ENCODE results near the gene TRIM71.
A peak's percentile ranks its signal among the peaks of the same experiment; 100 is the strongest.
"Not testable (repeated sequence)": the region's sequence is repeated elsewhere in the genome, so short reads cannot be mapped to it uniquely, and the experiment has no call there.

The TRIM71 gene

GRCh38 chr3:32919920-32920319 is 102.1 kb downstream of the TRIM71 start:
- TF ChIP-seq CTCF (IDR thresholded peaks at IDR 0.05; ENCODE audit: low read depth, low read length), result no peak
- H3K4me3 ChIP-seq (replicated peaks in 1 of 2; ENCODE audit: low read depth in 2 of 2, low read length in 2 of 2), result no peak overlapping the region
- no peak for DNase-seq (ENCODE audit: low read depth in 2 of 2)

DNA sequence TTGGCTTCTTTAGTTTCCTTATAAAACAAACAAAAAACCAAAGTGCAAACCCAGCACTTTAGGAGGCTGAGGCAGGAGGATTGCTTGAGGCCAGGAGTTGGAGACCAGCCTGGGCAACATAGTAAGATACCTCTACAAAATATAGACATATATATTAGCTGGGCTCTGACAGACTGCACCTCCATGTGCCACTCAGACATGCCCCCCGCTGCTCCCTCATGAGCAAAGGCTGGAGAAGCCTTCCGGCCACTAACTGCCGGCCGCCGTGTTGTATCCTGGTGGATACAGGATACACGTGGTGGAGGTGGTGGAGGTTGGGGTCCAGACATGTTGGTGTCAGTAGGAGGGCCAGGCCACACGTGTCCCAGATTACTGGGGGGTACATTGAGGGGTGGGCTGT is 104.3 kb downstream of the TRIM71 start:
- DNase-seq (ENCODE audit: low read depth in 2 of 2), result no peak
- no peak overlapping the region for H3K4me3 ChIP-seq (replicated peaks in 1 of 2; ENCODE audit: low read depth in 2 of 2, low read length in 2 of 2)
- TF ChIP-seq CTCF (IDR thresholded peaks at IDR 0.05; ENCODE audit: low read depth, low read length), result no peak

- no peak for TF ChIP-seq CTCF (IDR thresholded peaks at IDR 0.05; ENCODE audit: low read depth, low read length)
- no peak overlapping the region for H3K4me3 ChIP-seq (replicated peaks in 1 of 2; ENCODE audit: low read depth in 2 of 2, low read length in 2 of 2)
- DNase-seq (ENCODE audit: low read depth in 2 of 2), result no peak
Measured at GRCh38 chr3:32930161-32930560, 112.4 kb downstream of the TRIM71 start.

DNA sequence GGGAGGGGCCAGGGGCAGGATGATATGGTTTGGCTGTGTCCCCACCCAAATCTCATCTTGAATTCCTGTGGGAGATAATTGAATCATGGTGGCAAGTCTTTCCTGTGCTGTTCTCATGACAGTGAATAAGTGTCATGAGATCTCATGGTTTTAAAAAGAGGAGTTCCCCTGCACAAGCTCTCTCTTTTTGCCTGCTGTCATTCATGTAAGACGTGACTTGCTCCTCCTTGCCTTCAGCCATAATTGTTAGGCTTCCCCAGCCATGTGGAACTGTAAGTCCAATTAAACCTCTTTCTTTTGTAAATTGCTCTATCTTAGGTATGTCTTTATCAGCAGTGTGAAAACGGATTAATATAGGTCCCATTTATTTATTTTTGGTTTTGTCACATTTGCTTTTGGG is 113.5 kb downstream of the TRIM71 start:
- not testable (repeated sequence) for H3K4me3 ChIP-seq (replicated peaks in 1 of 2; ENCODE audit: low read depth in 2 of 2, low read length in 2 of 2); DNase-seq (ENCODE audit: low read depth in 2 of 2)

DNA sequence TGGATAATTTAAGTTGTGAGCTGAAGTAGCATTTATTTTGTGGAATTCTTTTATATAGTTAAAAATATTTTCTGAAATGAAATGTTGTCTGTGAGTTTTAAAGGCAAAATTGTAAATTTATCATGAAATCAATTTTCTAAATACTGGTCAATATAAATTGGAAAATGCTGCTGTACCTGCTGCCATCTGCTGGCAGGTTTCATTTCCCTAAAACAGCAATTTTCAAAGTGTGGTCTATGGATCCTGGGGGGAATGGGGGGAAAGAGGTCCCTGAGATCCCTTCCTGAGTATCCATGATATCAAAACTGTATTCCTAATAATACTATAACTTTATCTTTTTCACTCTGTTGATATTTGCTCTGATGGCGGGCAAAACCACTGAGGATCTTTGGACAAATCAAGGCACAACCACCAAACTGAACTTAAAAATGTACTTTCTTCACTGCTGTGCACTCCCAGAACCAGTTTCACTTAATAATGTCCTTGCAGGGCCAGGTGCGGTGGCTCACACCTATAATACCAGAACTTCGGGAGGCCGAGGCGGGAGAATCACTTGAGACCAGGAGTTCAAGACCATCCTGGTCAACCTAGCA is 116.4 kb downstream of the TRIM71 start:
- DNase-seq (ENCODE audit: low read depth in 2 of 2), result peak; percentile 33 to 46
- no peak overlapping the region for H3K4me3 ChIP-seq (replicated peaks in 1 of 2; ENCODE audit: low read depth in 2 of 2, low read length in 2 of 2)
- peak; percentile 73 for TF ChIP-seq CTCF (IDR thresholded peaks at IDR 0.05; ENCODE audit: low read depth, low read length)

DNA sequence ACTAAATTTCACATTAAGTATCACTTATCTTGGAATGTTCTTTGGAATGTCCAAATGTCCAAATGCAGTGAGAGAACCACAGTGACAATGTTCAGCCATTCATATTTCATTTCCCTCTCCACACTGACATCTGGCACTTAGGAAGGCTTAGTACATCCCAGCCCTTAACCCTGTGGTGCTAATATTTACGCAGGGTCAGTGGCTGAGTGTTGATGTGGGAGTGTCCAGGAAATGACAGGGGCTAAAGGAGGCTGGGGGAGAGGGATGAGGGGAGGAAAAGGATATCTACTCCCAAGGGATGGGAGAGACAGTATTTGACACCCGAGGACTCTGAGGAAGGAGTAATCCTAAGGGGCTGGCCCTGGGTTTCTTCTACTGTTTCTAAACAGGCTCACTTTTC is 119.5 kb downstream of the TRIM71 start:
- H3K4me3 ChIP-seq (replicated peaks in 1 of 2; ENCODE audit: low read depth in 2 of 2, low read length in 2 of 2), result no peak overlapping the region
- TF ChIP-seq CTCF (IDR thresholded peaks at IDR 0.05; ENCODE audit: low read depth, low read length), result no peak
- DNase-seq (ENCODE audit: low read depth in 2 of 2), result peak in 1 of 2 donors; percentile 20

DNA sequence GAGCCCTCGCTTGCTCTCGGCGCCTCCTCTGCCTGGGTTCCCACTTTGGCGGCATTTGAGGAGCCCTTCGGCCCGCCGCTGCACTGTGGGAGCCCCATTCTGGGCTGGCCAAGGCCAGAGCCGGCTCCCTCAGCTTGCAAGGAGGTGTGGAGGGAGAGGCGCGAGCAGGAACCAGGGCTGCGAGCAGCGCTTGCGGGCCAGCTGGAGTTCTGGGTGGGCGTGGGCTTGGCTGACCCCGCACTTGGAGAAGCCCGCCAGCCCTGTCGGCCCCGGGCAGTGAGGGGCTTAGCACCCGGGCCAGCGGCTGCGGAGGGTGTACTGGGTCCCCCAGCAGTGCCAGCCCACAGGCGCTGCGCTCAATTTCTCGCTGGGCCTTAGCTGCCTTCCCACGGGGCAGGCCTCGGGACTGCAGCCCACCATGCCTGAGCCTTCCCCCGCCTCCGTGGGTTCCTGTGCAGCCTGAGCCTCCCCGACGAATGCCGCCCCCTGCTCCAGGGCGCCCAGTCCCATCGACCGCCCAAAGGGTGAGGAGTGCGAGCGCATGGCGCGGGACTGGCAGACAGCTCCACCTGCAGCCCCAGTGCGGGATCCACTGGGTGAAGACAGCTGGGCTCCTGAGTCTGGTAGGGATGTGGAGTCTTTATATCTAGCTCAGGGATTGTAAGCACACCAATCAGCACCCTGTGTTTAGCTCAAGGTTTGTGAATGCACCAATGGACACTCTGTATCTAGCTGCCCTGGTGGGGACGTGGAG is 121.9 kb downstream of the TRIM71 start:
- not testable (repeated sequence) for DNase-seq (ENCODE audit: low read depth in 2 of 2); H3K4me3 ChIP-seq (replicated peaks in 1 of 2; ENCODE audit: low read depth in 2 of 2, low read length in 2 of 2)

DNA sequence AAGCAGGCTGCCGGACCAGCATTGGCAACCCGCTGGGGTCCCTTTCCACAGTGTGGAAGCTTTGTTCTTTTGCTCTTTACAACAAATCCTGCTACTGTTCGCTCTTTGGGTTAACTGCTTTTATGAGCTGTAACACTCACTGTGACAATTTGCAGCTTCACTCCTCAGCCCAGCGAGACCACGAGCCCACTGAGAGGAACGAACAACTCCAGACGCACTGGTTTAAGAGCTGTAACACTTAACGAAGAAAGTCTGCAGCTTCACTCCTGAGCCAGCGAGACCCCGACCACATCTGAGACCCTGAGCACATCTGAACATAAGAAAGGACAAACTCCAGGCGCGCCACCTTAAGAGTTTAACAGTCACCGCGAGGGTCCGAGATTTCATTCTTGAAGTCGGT is 122.9 kb downstream of the TRIM71 start:
- no peak for TF ChIP-seq CTCF (IDR thresholded peaks at IDR 0.05; ENCODE audit: low read depth, low read length)
- DNase-seq (ENCODE audit: low read depth in 2 of 2), result no peak
- no peak overlapping the region for H3K4me3 ChIP-seq (replicated peaks in 1 of 2; ENCODE audit: low read depth in 2 of 2, low read length in 2 of 2)

Data from cardiac fibroblast (primary cell).